Panc1 (cell line): ENCODE results near the gene SIGMAR1. TPM values are rescaled to one million over a fixed set of nuclear protein-coding genes. Genes with fewer than 3 reads are reported as not detected.

Experiments
- ATAC-seq: fragments of 200-7000 bp; cut with Tn5 transposase; 2 replicates; pipeline ENCODE4 v1.9.1; 2020; ENCODE audit warnings: mild to moderate bottlenecking, moderate library complexity
- BruUV-seq: library from RNA; stranded (reverse); fragments of 400-500 nt; replicated peaks from 2 replicates; lab custom pipeline; 2021; lab: Mats Ljungman, UMichigan
- CTCF ChIA-PET: fragments of 300-600 bp; sonication (Branson Sonifier 250); formaldehyde crosslinking; loops from one replicate; lab custom pipeline; 2022; ENCODE audit warnings: antibody characterized with exemption; lab: Charles Lee
- POLR2A ChIA-PET: fragments of 300-600 bp; sonication (Branson Sonifier 250); formaldehyde crosslinking; loops from one replicate; lab custom pipeline; 2022; ENCODE audit warnings: antibody characterized with exemption; lab: Charles Lee
- DNase-seq: peaks from one replicate; pipeline ENCODE4 v3.0.0-alpha.2; 2010; ENCODE audit warnings: low read depth, low spot score
- H3K27ac ChIP-seq: 2 replicates; pipeline ENCODE4 v1.5.1; 2011; ENCODE audit warnings: mild to moderate bottlenecking, low read length, inconsistent platforms
- H3K27me3 ChIP-seq: fragments of 200-500 bp; sonication (Bioruptor generic); 2 replicates; pipeline ENCODE4 v1.6.0; 2014; ENCODE audit warnings: low read length, inconsistent platforms; ENCODE audit not compliant: control insufficient read depth, insufficient read depth
- H3K36me3 ChIP-seq: fragments of 200-500 bp; sonication (Bioruptor generic); 2 replicates; pipeline ENCODE4 v1.5.1; 2014; ENCODE audit warnings: inconsistent platforms, mild to moderate bottlenecking, low read length, moderate library complexity; ENCODE audit not compliant: control insufficient read depth, insufficient read depth
- H3K4me1 ChIP-seq: 2 replicates; pipeline ENCODE4 v1.5.1; 2011; ENCODE audit warnings: inconsistent platforms, mild to moderate bottlenecking, low read length, moderate library complexity; ENCODE audit not compliant: control insufficient read depth, insufficient read depth
- H3K4me3 ChIP-seq, 2 experiments: 2 replicates each; pipeline ENCODE4 v1.5.1; 2011 to 2012; ENCODE audit warnings: low read depth in 2 of 2, low read length in 2 of 2, mild to moderate bottlenecking in 2 of 2, inconsistent platforms in 1 of 2, moderate library complexity in 1 of 2
- H3K9me3 ChIP-seq: fragments of 200-500 bp; sonication (Bioruptor generic); 2 replicates; pipeline ENCODE4 v1.5.1; 2014; ENCODE audit warnings: low read depth, mild to moderate bottlenecking, inconsistent platforms, low read length, moderate library complexity; ENCODE audit not compliant: control insufficient read depth, insufficient read depth
- CTCF ChIP-seq: fragments of 450-650 bp; IDR thresholded peaks from 2 replicates; pipeline ENCODE4 v1.5.1; 2017; ENCODE audit warnings: mild to moderate bottlenecking
- POLR2AphosphoS5 ChIP-seq: IDR thresholded peaks from 2 replicates; pipeline ENCODE4 v1.6.1; 2012; ENCODE audit warnings: mild to moderate bottlenecking, low read depth, low read length, moderate library complexity
- REST ChIP-seq, 2 experiments: IDR thresholded peaks; 2 replicates each; pipeline ENCODE4 v1.6.1; 2011 to 2012; ENCODE audit warnings: low read depth in 2 of 2, control low read depth in 1 of 2, low read length in 1 of 2, mild to moderate bottlenecking in 1 of 2, moderate library complexity in 1 of 2; ENCODE audit not compliant: insufficient read depth in 1 of 2
- SIN3A ChIP-seq: IDR thresholded peaks from 2 replicates; pipeline ENCODE4 v1.6.1; 2012; ENCODE audit warnings: low read depth, mild to moderate bottlenecking, low read length, moderate library complexity, borderline replicate concordance; ENCODE audit not compliant: insufficient read depth
- TCF7L2 ChIP-seq: IDR thresholded peaks from 2 replicates; pipeline ENCODE4 v1.6.1; 2011; ENCODE audit warnings: mild to moderate bottlenecking, low read depth, low read length, inconsistent platforms
- in situ Hi-C: cut with HindIII; loops from 2 replicates; pipeline ENCODE4 v1.10.0; 2016; ENCODE audit warnings: low sequenced_read_pairs, low pct_unique_long_range_greater_than_20kb
- intact Hi-C: fragments of 100-400 bp; cut with micrococcal nuclease; formaldehyde crosslinking; loops from one replicate; pipeline ENCODE4 v1.10.0; 2022; ENCODE audit not compliant: unreplicated experiment
- total RNA-seq: library from RNA; stranded (reverse); gene quantifications from one replicate; pipeline ENCODE4 v1.2.1, GENCODE V29; 2021; ENCODE audit not compliant: unreplicated experiment

The SIGMAR1 gene
- total RNA-seq, 1 experiment from 2014 or later, result 131 TPM

GRCh38 chr9:34636791-34637355 lies 714 bp downstream of the SIGMAR1 start:
- peaks cover 13% of the 10 kb centered on the region for H3K4me1 ChIP-seq
- no peak; the same call in 1 of the 2 replicates for ATAC-seq
- CTCF ChIA-PET, result interaction anchor here (0.6 to 1.1 kb wide), 2 partner anchors 10 to 268 kb away, joined by 4 to 5 read pairs; partner anchors contain the start of gene GALT
- H3K27ac ChIP-seq, result peak overlapping the region; percentile 98
- H3K36me3 ChIP-seq, result no peaks in the 10 kb centered on the region
- POLR2A ChIA-PET, result interaction anchor here (0.6 to 1.7 kb wide), 2 partner anchors 8 to 28 kb away, joined by 4 to 5 read pairs; no protein-coding TSS in a partner anchor
- in situ Hi-C loops (no loop called here), intact Hi-C loops (no loop called here)
- DNase-seq, result no peak
- TF ChIP-seq POLR2AphosphoS5 (no peak), REST (IDR thresholded peaks at IDR 0.05; ENCODE audit: insufficient read depth in 1 of 2, low read depth in 2 of 2, low read length in 1 of 2) (no peak), CTCF (no peak), SIN3A (no peak), TCF7L2 (no peak)
- no TSS peak for BruUV-seq
- peak overlapping the region; percentile 70 to 94 for H3K4me3 ChIP-seq
- no peaks in the 10 kb centered on the region for H3K9me3 ChIP-seq
- H3K27me3 ChIP-seq, result no peaks in the 10 kb centered on the region

- TF ChIP-seq SIN3A (no peak), POLR2AphosphoS5 (no peak), TCF7L2 (no peak), CTCF (no peak), REST (IDR thresholded peaks at IDR 0.05; ENCODE audit: insufficient read depth in 1 of 2, low read depth in 2 of 2, low read length in 1 of 2) (no peak)
- BruUV-seq, result no TSS peak
- H3K27me3 ChIP-seq, result no peaks in the 10 kb centered on the region
- ChIA-PET CTCF (no interaction called here), POLR2A (interaction anchor here (0.7 kb wide), 1 partner anchor 23 kb away, joined by 9 read pairs; no protein-coding TSS in a partner anchor)
- no peak for ATAC-seq
- DNase-seq, result no peak
- H3K9me3 ChIP-seq, result no peaks in the 10 kb centered on the region
- H3K36me3 ChIP-seq, result no peaks in the 10 kb centered on the region
- peaks cover 13% of the 10 kb centered on the region for H3K4me1 ChIP-seq
- H3K27ac ChIP-seq, result no peak overlapping the region
- intact Hi-C loops (no loop called here), in situ Hi-C loops (no loop called here)
- H3K4me3 ChIP-seq, result no peak overlapping the region
Observed at GRCh38 chr9:34635556-34635955, 2.0 kb downstream of the SIGMAR1 start.
